Gastrocnemius medialis (tissue), 4 donors: Measurements from ENCODE around the gene POFUT1.

ENCODE experiments used
- POLR2A ChIP-seq, 2 donors: fragments of 450-650 bp; IDR thresholded peaks; one replicate each; pipeline ENCODE4 v1.6.1; 2017; ENCODE audit warnings: antibody characterized with exemption in 2 of 2, mild to moderate bottlenecking in 2 of 2, moderate library complexity in 2 of 2
- TF ChIP-seq, protein P1 (sequence below), 5 experiments: fragments of 450-650 bp in 3 of 5; fragments of 200-600 bp in 2 of 5; sonication (generic) in 2 of 5; IDR thresholded peaks in 4 of 5; conservative IDR thresholded peaks in 1 of 5; 1 replicate in 4 of 5; 2 replicates in 1 of 5; pipeline ENCODE4 v1.5.1; 2016 to 2019; ENCODE audit warnings: antibody characterized with exemption in 5 of 5, mild to moderate bottlenecking in 3 of 5, moderate library complexity in 3 of 5

DNA sequence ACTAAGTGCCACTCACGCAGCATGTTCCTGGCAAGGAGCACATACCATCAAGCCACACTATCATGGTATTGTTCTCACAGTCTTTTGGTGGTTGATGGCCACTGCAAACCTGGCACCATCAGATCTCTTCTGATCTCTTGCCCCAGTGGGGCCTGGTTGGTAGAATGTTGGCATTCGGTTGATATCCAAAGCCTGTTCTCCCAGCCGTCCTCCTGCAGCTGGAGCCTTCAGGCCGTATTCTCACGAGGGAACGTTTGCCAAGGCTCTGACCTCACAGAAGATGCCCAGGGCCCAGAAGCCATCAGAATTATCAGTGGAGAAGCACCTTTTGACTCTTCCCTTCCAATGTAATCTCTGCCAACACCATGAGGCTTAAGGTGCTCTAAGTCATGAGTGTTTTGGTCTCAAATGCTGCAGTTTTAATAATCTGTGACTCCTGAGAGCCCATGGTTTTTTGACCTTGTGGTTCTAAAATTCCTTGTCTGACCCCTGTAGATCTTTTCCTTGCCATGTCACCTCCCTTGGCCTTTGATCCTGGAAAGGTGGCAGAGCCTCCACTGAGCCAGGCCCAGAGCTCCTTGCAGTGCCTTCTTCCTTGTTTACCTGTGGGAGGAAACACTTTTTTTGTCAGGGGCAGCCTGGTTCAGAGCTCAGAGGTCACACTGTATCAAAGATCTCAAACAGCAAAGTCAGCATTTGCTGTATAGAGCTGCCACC lies 27.8 kb downstream of the POFUT1 start:
- TF ChIP-seq, protein P1, sequence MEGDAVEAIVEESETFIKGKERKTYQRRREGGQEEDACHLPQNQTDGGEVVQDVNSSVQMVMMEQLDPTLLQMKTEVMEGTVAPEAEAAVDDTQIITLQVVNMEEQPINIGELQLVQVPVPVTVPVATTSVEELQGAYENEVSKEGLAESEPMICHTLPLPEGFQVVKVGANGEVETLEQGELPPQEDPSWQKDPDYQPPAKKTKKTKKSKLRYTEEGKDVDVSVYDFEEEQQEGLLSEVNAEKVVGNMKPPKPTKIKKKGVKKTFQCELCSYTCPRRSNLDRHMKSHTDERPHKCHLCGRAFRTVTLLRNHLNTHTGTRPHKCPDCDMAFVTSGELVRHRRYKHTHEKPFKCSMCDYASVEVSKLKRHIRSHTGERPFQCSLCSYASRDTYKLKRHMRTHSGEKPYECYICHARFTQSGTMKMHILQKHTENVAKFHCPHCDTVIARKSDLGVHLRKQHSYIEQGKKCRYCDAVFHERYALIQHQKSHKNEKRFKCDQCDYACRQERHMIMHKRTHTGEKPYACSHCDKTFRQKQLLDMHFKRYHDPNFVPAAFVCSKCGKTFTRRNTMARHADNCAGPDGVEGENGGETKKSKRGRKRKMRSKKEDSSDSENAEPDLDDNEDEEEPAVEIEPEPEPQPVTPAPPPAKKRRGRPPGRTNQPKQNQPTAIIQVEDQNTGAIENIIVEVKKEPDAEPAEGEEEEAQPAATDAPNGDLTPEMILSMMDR (IDR thresholded peaks at IDR 0.05 in 4 of 5, conservative IDR thresholded peaks at IDR 0.05 in 1 of 5): no peak
- no peak for TF ChIP-seq POLR2A (IDR thresholded peaks at IDR 0.05)
